Esophagus squamous epithelium (tissue), 4 donors: Measurements from ENCODE around the gene ZNRF1.

ENCODE experiments used
- POLR2A ChIP-seq, 4 donors: fragments of 450-650 bp; IDR thresholded peaks; one replicate each; pipeline ENCODE4 v1.6.1; 2017; ENCODE audit warnings: antibody characterized with exemption in 4 of 4, mild to moderate bottlenecking in 4 of 4, moderate library complexity in 3 of 4
- TF ChIP-seq, protein P1 (sequence below), 6 experiments: fragments of 450-650 bp in 4 of 6; fragments of 200-600 bp in 2 of 6; sonication (generic) in 2 of 6; IDR thresholded peaks; one replicate each; pipeline ENCODE4 v1.5.1; 2016 to 2019; ENCODE audit warnings: antibody characterized with exemption in 6 of 6, mild to moderate bottlenecking in 4 of 6, moderate library complexity in 4 of 6

DNA sequence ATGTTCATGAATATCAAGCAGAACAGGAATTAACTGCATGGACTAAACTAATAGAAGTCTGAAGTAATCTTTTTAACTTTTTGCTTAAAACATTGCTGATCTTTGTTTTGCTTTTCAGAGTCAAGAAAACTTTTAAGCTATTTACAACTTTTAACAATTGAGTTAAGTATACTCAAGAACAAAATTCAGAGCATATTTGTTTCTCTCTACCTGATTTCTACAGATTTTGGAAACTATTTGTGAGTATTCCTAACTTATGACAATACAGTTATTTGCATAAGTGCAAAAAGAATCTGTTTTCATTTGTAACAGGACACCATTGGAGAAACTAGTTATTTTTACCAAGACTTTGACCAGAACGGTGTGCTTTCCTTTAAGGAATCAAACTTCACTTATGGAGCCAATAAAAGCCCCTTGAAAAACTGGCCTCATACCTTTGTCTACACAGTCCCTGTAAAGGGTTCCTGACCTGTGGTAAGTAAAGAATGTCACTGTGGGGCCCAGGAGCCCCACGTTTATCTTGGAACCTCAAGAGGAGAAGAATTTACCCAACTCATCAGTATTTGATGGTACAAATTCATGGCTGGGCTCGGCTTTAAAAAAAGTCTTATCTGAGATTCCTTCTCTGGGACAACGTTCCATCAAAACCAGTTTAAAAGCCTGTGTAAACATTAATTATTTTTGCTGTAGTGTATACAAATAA lies 129.0 kb downstream of the ZNRF1 start:
- TF ChIP-seq, protein P1, sequence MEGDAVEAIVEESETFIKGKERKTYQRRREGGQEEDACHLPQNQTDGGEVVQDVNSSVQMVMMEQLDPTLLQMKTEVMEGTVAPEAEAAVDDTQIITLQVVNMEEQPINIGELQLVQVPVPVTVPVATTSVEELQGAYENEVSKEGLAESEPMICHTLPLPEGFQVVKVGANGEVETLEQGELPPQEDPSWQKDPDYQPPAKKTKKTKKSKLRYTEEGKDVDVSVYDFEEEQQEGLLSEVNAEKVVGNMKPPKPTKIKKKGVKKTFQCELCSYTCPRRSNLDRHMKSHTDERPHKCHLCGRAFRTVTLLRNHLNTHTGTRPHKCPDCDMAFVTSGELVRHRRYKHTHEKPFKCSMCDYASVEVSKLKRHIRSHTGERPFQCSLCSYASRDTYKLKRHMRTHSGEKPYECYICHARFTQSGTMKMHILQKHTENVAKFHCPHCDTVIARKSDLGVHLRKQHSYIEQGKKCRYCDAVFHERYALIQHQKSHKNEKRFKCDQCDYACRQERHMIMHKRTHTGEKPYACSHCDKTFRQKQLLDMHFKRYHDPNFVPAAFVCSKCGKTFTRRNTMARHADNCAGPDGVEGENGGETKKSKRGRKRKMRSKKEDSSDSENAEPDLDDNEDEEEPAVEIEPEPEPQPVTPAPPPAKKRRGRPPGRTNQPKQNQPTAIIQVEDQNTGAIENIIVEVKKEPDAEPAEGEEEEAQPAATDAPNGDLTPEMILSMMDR (IDR thresholded peaks at IDR 0.05) = no peak
- no peak for TF ChIP-seq POLR2A (IDR thresholded peaks at IDR 0.05)
